ENCODE results near the gene LTA. TPM values are rescaled to one million over a fixed set of nuclear protein-coding genes. Genes with fewer than 3 reads are reported as not detected.
"Not testable (repeated sequence)": the region's sequence is repeated elsewhere in the genome, so short reads cannot be mapped to it uniquely, and the experiment has no call there.

The LTA gene
- total RNA-seq, 1 donor from 2014 or later = not detected

DNA sequence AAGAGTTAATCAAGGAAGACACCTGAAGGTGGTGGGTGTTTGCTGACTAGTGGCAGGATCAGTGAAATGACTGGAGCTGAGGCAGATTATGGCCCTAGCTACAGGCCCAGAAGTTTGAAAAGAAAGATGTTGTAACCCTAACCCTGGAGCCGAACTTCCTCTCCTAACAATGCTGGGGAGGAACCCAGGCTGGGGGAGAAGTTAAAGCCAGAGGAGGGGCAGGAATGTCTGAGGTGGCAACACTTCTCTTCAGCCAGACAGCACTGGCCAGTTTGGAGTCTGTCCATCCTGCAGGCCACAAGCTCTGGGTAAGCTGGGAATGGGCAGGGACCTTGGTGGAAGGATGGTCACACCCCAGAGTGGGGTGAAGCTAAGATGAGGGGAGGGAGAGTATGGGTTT, 13.9 kb downstream of the LTA start, which contains the start of gene LST1:
TSS of gene LST1 (plus strand) at position 270 of the 400 bp plus-strand sequence. CDS start 1,023 bp downstream, outside the sequence.
- Mint-ChIP-seq H3K27ac (ENCODE audit: unreplicated experiment) (no peak within 1 kb of the TSS), H3K9me3 (ENCODE audit: unreplicated experiment) (no peaks in the 10 kb centered on the region)

DNA sequence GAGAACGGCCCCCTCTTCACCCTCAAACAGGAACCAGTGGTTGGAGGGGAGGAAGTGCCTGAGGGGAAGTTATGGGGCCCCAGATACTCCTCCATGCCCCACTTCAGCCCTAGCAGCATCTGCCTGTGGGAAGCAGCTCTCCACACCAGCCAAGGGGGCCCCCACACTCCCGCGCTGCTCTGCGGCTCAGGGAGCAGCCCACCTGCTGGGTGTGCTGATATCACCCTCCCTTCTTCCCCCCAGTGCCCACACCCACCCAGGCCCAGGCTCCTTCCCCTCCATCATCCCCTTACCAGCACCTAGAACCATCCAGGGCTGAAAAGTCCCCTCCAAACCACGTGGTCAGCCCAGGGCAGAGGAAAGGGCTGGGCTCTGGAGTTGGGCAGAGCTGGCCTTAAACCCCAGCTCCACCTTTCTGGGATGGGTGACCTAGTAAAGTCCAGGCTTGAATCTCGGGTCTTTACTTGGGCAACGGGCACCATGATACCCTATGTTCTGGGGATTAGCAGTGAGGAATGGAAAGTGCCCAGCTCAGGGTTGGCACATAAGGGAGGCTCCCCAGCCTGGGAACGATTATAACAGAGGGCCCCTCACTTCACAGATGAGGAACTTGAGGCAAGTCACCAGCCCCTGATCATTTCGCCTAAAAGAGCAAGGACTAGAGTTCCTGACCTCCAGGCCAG, 14.7 kb downstream of the LTA start:
- no peak for DNase-seq (ENCODE audit: extremely low spot score, unreplicated experiment)
- Mint-ChIP-seq H3K4me3 (ENCODE audit: unreplicated experiment) (no peak overlapping the region), H3K4me1 (ENCODE audit: unreplicated experiment) (peaks cover 2% of the 10 kb centered on the region), H3K27ac (ENCODE audit: unreplicated experiment) (no peak overlapping the region), H3K27me3 (ENCODE audit: unreplicated experiment) (no peaks in the 10 kb centered on the region), H3K36me3 (ENCODE audit: unreplicated experiment) (no peaks in the 10 kb centered on the region), H3K9me3 (ENCODE audit: unreplicated experiment) (no peaks in the 10 kb centered on the region)
- TF ChIP-seq, protein P1, sequence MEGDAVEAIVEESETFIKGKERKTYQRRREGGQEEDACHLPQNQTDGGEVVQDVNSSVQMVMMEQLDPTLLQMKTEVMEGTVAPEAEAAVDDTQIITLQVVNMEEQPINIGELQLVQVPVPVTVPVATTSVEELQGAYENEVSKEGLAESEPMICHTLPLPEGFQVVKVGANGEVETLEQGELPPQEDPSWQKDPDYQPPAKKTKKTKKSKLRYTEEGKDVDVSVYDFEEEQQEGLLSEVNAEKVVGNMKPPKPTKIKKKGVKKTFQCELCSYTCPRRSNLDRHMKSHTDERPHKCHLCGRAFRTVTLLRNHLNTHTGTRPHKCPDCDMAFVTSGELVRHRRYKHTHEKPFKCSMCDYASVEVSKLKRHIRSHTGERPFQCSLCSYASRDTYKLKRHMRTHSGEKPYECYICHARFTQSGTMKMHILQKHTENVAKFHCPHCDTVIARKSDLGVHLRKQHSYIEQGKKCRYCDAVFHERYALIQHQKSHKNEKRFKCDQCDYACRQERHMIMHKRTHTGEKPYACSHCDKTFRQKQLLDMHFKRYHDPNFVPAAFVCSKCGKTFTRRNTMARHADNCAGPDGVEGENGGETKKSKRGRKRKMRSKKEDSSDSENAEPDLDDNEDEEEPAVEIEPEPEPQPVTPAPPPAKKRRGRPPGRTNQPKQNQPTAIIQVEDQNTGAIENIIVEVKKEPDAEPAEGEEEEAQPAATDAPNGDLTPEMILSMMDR (IDR thresholded peaks at IDR 0.05) = no peak

More for the DNA sequence above, 13.9 kb downstream of the LTA start, which contains the start of gene LST1:
- no peak for DNase-seq (ENCODE audit: extremely low spot score, unreplicated experiment)
- no peak within 1 kb of the TSS for H3K4me3 Mint-ChIP-seq (ENCODE audit: unreplicated experiment)
- H3K36me3 Mint-ChIP-seq (ENCODE audit: unreplicated experiment) = no peaks in the 10 kb centered on the region
- no peaks in the 10 kb centered on the region for H3K27me3 Mint-ChIP-seq (ENCODE audit: unreplicated experiment)
- TF ChIP-seq, protein P1 (IDR thresholded peaks at IDR 0.05) = no peak
- peaks cover 9% of the 10 kb centered on the region for H3K4me1 Mint-ChIP-seq (ENCODE audit: unreplicated experiment)

DNA sequence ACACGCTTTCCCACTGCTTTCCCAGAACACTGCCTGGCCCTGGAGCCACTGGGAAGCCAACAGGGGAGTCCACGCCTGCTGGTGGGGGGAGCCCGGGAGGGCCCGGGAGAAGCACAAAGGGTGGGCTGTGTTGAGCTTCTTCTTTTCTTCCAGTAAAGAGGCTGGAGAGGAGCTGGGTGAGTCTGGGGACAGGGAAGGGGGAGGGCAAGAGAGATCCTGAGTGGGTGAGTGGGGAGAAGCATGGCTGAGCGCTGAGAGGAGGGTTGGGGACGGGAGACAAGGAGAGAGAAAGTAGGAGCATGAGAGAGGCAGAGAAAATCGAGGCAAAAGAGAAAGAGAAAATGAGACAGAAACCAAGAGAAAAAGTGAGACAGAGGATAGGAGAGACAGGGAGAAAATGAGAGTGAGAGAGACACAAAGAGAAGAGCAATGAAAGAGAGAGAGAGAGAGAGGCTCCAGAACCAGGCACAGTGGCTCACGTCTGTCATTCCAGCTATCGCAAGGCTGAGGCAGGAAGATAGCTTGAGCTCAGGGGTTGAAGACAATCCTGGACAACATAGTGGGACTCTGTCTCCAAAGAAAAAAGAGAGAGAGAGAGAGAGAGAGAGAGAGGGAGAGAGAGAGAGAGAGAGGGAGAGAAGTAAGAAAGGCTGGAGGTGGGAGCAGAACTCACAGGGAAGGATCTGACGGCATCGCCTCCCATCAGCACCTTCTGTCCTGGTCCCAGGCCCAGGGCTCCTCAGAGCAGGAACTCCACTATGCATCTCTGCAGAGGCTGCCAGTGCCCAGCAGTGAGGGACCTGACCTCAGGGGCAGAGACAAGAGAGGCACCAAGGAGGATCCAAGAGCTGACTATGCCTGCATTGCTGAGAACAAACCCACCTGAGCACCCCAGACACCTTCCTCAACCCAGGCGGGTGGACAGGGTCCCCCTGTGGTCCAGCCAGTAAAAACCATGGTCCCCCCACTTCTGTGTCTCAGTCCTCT, 16.0 kb downstream of the LTA start:
- Mint-ChIP-seq H3K27me3 (ENCODE audit: unreplicated experiment) (no peaks in the 10 kb centered on the region), H3K4me3 (ENCODE audit: unreplicated experiment) (no peak overlapping the region), H3K36me3 (ENCODE audit: unreplicated experiment) (no peaks in the 10 kb centered on the region)

DNA sequence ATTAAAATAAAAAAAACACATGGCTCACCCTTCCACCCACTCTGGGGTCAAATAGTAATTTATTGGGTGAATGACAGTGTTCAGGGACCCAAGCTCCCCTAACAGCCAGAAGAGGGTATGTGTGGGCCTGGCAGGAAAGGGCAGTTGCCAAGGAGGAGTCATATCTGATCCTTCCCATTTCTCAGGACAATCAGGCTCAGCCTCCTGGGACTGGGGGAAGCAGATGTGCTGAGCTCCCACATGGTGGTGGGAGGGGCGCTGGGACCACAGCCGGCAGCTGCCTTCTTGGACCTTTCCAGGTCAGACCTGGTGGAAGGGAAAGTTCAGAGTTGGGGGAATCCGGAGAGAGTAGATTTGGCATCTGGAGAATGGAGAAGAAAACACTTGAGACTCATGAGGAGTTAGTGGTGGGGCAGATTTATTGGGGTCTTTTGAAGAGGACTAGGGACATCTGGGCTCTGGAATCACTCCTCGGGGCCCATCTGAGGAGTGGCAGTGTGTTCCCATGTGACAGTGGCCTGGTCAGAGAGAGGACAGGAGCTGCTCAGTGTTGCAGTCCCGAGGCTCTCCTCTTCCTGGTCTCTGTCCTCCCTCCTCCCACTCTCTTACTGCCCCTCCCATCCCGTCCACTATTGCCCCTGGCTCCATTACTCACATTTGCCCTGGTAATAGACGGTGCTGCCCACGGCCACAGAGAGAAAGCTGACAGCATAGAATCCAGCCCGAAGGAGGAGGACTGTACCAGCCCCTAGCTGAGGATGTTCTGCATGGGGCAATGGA, 17.0 kb downstream of the LTA start:
- no peak for DNase-seq (ENCODE audit: extremely low spot score, unreplicated experiment)
- H3K36me3 Mint-ChIP-seq (ENCODE audit: unreplicated experiment) = no peaks in the 10 kb centered on the region
- H3K9me3 Mint-ChIP-seq (ENCODE audit: unreplicated experiment) = no peaks in the 10 kb centered on the region
- no peaks in the 10 kb centered on the region for H3K4me1 Mint-ChIP-seq (ENCODE audit: unreplicated experiment)
- TF ChIP-seq, protein P1 (IDR thresholded peaks at IDR 0.05) = no peak
- no peak overlapping the region for H3K4me3 Mint-ChIP-seq (ENCODE audit: unreplicated experiment)
- no peaks in the 10 kb centered on the region for H3K27me3 Mint-ChIP-seq (ENCODE audit: unreplicated experiment)
- no peak overlapping the region for H3K27ac Mint-ChIP-seq (ENCODE audit: unreplicated experiment)

More for the DNA sequence above, 16.0 kb downstream of the LTA start:
- Mint-ChIP-seq H3K9me3 (ENCODE audit: unreplicated experiment) (no peaks in the 10 kb centered on the region), H3K27ac (ENCODE audit: unreplicated experiment) (no peak overlapping the region), H3K4me1 (ENCODE audit: unreplicated experiment) (no peaks in the 10 kb centered on the region)
- TF ChIP-seq, protein P1 (IDR thresholded peaks at IDR 0.05) = no peak
- DNase-seq (ENCODE audit: extremely low spot score, unreplicated experiment) = no peak

DNA sequence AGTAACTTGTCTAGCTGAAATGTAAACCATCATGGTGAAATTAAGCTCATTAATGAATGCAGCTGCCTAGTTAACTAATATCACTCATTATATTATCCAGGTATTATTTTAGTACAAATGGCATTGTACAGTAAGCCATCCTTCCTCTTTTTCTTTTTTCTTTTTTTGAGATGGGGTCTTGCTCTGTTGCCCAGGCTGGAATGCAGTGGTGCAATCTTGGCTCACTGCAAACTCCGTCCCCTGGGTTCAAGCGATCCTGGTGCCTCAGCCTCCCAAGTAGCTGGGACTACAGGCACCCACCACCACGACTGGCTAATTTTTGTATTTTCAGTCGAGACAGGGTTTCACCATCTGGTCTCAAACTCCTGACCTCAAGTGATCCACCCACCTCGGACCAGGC, 18.6 kb downstream of the LTA start:
- H3K27ac Mint-ChIP-seq (ENCODE audit: unreplicated experiment); H3K27me3 Mint-ChIP-seq (ENCODE audit: unreplicated experiment); H3K36me3 Mint-ChIP-seq (ENCODE audit: unreplicated experiment); H3K4me1 Mint-ChIP-seq (ENCODE audit: unreplicated experiment); H3K4me3 Mint-ChIP-seq (ENCODE audit: unreplicated experiment); H3K9me3 Mint-ChIP-seq (ENCODE audit: unreplicated experiment); DNase-seq (ENCODE audit: extremely low spot score, unreplicated experiment): not testable (repeated sequence)
